HG03097 (cell line): ENCODE data around the gene FAM120C.

ENCODE experiments used
- ATAC-seq: cut with Tn5 transposase; IDR thresholded peaks from one replicate; pipeline ENCODE4 v1.9.1; 2021; ENCODE audit not compliant: unreplicated experiment, low FRiP score

Gene FAM120C

DNA sequence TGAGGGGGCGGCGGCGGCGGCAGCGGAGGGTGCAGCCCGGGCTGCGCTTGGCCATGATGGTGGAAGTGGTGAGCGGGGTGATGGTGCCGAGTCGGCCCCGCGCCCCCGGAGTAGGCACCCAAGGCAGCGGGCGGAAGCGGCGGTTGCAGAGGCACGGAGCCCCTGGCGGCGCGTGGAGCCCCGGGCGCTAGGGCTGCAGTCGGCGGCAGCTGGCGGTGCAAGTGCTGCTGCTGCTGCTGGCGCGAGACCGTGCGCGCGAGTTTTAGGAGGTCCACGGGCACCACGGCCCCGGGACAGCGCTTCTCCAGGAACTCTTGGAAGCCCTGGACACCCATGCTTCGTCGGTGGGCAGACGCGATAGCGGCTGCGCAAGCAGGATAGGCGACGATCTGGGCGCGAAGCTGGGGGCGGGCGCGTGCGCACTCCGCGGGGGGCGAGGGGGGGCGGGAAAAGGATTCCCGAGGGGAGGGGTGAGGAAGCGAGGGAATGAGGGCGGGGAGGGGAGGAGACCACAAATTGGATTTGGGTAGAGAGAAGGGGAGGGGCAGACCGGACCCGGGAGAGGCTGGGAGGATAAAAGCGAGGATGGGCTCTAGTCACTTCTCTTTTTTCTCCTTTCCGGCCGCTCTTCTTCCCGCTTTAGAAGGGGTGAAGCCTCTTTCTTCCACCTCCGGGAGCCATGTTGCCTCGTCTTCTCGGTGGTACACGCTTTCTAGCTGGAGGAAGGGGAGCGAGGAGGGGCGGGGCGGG, at the start of gene FAM120C:
FAM120C (minus strand) TSS at position 391 of the 750 bp plus-strand sequence; CDS start at position 335, 56 bp downstream.
- peak; percentile 40 for ATAC-seq

DNA sequence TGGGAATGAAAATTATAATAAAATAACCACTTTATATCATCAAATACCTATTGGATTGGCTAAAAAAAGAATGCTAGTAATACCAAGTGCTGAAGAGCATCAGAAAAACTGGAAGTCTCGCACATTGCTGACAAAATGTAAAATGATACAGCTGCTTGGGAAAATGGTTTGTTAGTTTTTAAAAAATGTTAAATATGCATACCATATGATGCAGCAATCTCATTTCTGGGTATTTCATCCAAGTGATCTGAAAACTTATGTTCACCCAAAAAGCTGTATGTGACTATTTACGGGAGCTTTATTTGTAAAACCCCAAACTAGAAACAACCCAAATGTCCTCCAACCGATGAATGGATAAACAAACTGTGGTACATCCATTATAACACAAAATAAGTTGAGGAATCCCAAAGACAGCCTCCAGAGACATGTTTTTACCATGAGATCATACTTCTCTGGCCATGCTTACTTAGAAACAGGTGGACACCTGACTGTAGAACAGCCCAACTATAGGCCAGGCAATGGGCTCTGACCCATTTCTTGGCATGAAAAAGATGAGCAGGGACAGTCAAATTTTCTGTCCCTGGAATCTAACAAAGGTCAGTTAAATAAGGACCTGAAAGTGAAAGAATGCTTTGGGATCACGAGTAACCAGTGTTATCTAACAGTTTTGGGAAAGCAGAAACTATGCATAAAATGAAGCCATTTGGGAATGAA, 47.5 kb upstream of the FAM120C start:
- ATAC-seq, result no peak

GRCh38 chrX:54223581-54223980, 40.5 kb upstream of the FAM120C start:
- ATAC-seq, result no peak

DNA sequence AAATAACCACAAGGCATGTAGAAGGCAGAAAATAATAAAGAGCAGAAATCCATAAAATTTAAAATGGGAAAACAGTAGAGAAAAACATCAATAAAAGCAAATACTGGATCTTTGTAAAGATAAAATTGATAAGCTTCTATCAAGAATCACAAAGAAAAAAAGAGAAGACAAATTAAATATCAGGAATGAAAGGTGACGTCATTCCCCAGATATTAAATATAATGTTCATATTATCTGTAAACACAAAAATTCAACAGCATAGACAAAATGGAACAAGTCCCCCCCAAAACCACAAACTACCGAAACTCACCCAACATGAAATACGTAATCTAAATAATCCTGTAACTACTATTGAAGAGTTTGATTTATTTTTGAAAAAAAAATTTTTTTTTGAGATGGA, 30.5 kb upstream of the FAM120C start:
- ATAC-seq, result no peak

- no peak for ATAC-seq
Measured at GRCh38 chrX:54208531-54208930, 25.5 kb upstream of the FAM120C start.

- no peak for ATAC-seq
Measured at GRCh38 chrX:54198262-54198661, 15.2 kb upstream of the FAM120C start.

DNA sequence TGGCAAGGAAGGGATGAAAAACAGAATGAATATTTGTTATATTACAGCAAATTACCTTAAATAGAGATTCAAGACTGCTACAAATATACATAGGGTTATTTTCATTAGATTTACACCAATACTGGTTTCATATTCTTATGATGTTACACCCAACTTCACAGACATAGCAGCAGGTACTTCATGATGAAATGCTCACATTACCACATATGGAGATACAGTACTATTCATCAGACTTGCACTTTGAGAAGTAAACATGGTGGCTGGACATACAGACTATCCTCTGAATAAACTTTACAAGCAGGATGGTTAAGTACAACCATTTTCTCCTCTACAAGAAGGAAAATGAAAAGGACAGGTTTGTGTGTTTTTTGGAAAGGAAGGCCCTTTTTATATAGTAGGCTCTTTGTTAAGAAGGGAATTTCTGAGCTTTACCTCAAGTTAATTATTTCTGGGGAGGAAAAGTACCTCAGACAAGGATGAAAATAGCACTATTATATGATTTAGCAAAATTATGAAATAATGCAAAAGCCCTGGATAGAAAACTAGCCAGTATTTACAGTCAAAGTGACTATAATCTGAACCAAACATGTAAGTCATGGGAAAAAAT, 12.0 kb upstream of the FAM120C start:
- ATAC-seq, result no peak

DNA sequence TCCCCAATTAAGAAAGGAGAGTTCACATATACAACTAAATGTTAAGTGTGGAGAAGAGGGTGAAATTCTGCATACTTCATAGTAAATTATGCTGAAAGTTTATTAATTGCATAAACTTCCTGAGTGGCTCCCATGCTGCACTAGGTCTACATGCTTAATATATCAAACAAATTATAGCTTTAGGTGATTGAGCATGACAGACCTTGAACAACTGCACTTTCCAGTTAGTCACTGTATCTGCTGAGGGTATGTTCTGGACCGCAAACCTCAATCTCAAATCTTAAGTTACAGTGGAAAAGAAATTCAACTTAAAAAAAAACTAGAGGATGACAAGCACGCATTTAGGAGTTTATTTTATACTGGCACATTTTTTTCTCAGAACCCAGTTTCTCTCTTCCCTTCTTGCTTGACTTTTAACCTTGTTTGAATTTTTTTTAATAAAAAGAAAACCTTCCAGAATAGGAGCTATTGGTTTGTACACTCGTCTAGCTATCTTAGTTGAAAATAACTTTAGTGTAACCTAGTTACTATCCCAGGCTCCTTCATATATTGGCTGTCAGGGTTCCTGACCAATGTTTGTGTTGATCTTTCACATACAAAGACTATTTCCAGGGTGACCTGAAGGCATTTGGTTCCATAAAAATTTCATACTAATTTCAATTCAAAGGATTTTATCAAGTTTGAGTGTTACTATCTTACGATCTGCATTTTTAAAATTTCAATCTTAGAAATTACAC, 10.2 kb upstream of the FAM120C start:
- ATAC-seq, result no peak

DNA sequence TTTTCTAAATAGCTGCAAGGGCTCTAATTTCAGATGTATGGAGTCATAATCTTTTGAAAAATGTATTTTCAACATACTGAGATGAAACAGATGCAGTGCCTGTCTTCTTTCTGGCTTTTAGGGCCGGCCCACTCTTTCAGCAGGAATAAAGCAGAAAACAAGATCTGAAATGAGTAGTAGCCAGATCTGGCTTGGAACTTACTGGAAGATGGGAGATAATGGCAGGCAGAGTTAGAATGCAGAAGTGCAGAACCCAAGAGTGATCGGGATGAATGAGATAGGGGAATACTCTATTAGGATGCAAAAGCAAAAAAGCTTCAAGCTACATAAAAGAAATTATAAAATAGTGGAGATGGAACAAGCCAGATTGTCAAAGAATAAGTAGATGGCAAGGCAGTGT, 1.4 kb upstream of the FAM120C start:
- no peak for ATAC-seq

GRCh38 chrX:54182194-54182863, 725 bp downstream of the FAM120C start:
- ATAC-seq, result peak; percentile 47

DNA sequence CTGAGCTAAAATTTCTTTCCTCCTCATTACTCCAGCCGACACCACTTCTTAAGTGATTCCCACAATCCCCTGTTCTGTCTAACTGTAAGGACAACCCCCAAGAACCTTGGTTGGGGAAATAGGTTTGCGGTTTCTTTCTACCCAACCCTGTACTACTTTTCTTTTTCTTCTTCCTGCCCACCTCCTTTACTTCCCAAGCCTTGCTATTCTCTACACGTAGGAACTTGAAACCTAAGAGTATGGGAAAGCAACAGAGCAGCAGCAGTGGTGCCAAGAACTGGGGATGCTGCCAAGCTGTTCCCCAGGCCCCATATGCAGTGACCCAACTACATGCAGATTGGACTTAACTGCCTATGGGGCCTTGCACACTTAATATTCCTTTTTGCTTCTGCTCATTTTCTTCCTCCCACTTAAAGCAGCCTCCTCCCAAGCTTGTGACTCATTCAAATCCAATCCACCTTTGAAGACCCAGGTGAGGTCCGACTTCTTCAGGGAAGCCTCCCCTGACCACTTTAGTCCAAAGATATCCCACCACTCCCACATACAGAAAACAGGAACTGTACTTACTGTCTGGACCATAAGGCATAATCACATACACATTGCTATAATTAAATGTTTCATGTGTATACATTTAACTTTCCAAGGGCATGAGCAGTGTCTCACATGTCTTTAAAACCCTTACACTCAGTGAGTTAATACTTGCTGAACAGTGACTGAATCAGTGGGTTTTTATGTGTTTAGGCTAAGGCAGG, 1.7 kb downstream of the FAM120C start:
- no peak for ATAC-seq

GRCh38 chrX:54180403-54180802, 2.7 kb downstream of the FAM120C start:
- ATAC-seq, result no peak

- no peak for ATAC-seq
Measured at GRCh38 chrX:54178100-54178940, 4.7 kb downstream of the FAM120C start.

DNA sequence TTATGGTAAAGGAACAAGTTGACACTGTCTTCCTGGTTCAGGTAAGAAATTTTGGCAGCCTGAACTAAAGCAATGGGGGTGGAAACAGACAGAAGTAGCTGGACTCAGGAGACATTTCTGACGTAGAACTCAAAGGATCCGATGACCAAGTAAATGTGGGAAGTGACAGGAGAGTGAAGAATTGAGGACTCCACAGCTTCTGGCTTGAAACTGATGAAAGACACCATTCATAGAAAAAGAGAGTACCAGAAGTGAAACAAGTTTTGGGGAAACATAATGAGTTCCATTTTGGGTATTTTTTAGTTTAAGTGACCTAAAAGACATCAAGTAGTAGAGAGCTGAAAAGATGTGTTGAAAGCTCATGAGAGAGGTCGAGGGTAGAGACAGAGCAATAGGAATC, 5.7 kb downstream of the FAM120C start:
- no peak for ATAC-seq

- no peak for ATAC-seq
Measured at GRCh38 chrX:54173791-54174190, 9.3 kb downstream of the FAM120C start.

DNA sequence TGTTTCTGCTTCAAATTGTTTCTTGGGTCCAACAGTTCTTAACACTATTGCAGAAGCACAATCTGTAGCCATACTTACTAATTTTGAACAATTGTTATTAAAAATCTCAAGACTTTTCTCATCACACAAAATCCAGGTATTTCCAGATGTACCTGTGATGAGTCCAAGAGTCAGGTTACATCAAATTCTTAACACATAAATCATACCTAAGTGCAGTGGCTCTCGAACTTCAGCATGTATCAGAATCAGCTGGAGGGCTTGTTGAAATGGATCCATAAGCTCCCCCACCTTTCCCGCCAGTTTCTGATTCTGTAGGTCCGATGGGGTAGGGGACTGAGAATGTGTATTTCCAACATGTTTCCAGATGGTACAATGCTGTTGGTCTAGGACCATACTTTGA, 10.6 kb downstream of the FAM120C start:
- ATAC-seq, result no peak

DNA sequence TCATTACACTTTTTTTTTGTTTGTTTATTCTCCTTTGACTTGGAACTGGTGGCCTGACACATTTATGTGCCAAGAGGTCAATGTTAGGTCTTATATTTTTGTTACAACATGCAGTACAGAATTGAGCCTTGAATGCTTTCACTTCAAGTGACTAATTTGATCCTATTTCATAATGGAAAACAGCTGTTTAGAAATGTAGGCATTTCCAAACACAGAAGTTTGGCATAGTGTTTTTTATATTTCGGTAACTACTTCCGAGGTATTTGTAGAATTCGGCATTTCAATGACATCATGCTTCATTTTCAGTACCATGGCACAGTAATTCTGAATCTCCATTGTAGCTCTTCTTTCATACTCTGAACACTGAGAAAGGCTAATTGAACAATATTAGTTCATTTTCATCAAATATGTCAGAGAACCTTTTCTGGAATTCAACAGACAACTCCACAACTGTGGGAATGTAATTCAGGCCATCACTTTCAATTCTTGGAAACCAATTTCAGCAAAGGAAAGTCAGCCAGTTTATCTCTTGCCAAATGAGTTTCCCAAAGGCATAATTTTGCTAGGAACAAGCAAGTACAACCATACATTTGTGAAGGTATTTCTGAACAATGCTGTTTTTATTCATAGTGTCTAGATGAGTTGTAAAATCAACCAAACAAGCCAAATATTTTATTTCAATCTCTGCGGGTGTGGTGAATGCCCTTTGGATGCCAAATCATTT, 11.4 kb downstream of the FAM120C start:
- ATAC-seq, result no peak

DNA sequence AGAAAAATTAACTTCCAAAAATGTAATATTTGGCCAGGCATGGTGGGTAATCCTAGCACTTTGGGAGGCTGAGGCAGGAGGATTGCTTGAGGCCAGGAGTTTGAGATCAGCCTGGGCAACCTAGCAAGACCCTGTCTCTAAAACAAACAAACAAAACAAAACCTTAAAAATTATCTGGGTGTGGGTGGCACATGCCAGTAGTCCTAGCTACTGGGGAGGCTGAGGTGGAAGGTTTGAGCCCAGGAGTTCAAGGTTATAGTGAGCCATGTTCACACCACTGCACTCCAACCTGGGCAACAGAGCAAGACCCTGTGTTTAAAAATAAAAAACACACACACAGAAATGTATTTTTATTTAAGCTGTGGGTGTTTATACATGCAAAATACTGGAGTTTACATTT, 12.0 kb downstream of the FAM120C start:
- no peak for ATAC-seq
